H1 (cell line): ENCODE results near the gene DES. TPM values are rescaled to one million over a fixed set of nuclear protein-coding genes. Genes with fewer than 3 reads are reported as not detected.

Experiments
- CTCF ChIA-PET: fragments of 300-600 bp; sonication (Branson Sonifier 250); formaldehyde crosslinking; loops from one replicate; lab custom pipeline; 2021; ENCODE audit not compliant: partially characterized antibody; lab: Charles Lee
- POLR2A ChIA-PET: fragments of 300-600 bp; sonication (Branson Sonifier 250); formaldehyde crosslinking; loops from one replicate; lab custom pipeline; 2021; ENCODE audit warnings: inconsistent platforms; ENCODE audit not compliant: partially characterized antibody; lab: Charles Lee
- DNase-seq, 2 experiments: peaks; one replicate each; pipeline versions ENCODE4 v3.0.0 to v3.0.0-alpha.2; 2010 to 2022; ENCODE audit warnings: low spot score in 2 of 2, low read depth in 1 of 2, mixed read lengths in 1 of 2
- FAIRE-seq: peaks from 2 replicates; lab custom pipeline; 2011; peaks lifted over from hg19 to GRCh38; lab: Jason Lieb, UNC
- H2AFZ ChIP-seq: 2 replicates; pipeline ENCODE4 v1.8.1; 2012; ENCODE audit warnings: low read length, inconsistent platforms
- H2AK5ac ChIP-seq: 2 replicates; pipeline ENCODE4 v1.6.1; 2013; ENCODE audit warnings: low read depth, low read length
- H2BK120ac ChIP-seq: replicated peaks from 2 replicates; pipeline ENCODE3; 2013; ENCODE audit warnings: low read depth, low read length, inconsistent platforms
- H2BK12ac ChIP-seq: 2 replicates; pipeline ENCODE4 v1.6.1; 2013; ENCODE audit warnings: low read depth, low read length
- H2BK15ac ChIP-seq: 2 replicates; pipeline ENCODE4 v1.6.1; 2013; ENCODE audit warnings: low read length
- H2BK20ac ChIP-seq: 2 replicates; pipeline ENCODE4 v1.6.1; 2013; ENCODE audit warnings: low read length
- H2BK5ac ChIP-seq: 2 replicates; pipeline ENCODE4 v1.6.1; 2013; ENCODE audit warnings: low read depth, low read length
- H3K14ac ChIP-seq: 2 replicates; pipeline ENCODE4 v1.6.1; 2013; ENCODE audit warnings: inconsistent platforms; ENCODE audit not compliant: insufficient read length
- H3K18ac ChIP-seq: 2 replicates; pipeline ENCODE4 v1.6.1; 2013; ENCODE audit warnings: low read length; ENCODE audit errors: extremely low read depth
- H3K23ac ChIP-seq: 2 replicates; pipeline ENCODE4 v1.6.1; 2013; ENCODE audit warnings: inconsistent platforms; ENCODE audit not compliant: insufficient read length
- H3K23me2 ChIP-seq: 2 replicates; pipeline ENCODE4 v1.6.1; 2013; ENCODE audit warnings: low read depth, low read length
- H3K27ac ChIP-seq: 2 replicates; pipeline ENCODE4 v1.6.1; 2011; ENCODE audit warnings: low read depth, low read length, inconsistent platforms
- H3K27me3 ChIP-seq, 4 experiments: replicated peaks in 1 of 4; 1 replicate in 1 of 4; 2 replicates in 3 of 4; pipeline versions ENCODE4 v1.6.1 to v1.8.1; 2011 to 2013; ENCODE audit warnings: low read length in 3 of 4, mild to moderate bottlenecking in 3 of 4, inconsistent platforms in 2 of 4, mixed read lengths in 2 of 4, moderate library complexity in 1 of 4; ENCODE audit not compliant: control insufficient read depth in 3 of 4, insufficient read depth in 3 of 4; ENCODE audit errors: extremely low read depth in 1 of 4
- H3K36me3 ChIP-seq, 4 experiments: 2 replicates each; pipeline versions ENCODE4 v1.6.1 to v1.8.1; 2011 to 2013; ENCODE audit warnings: mild to moderate bottlenecking in 4 of 4, low read length in 3 of 4, moderate library complexity in 2 of 4, control low read depth in 1 of 4, inconsistent platforms in 1 of 4; ENCODE audit not compliant: insufficient read depth in 4 of 4, control insufficient read depth in 2 of 4
- H3K4ac ChIP-seq: replicated peaks from 2 replicates; pipeline ENCODE3; 2013; ENCODE audit warnings: low read length, low read depth, mixed read lengths, inconsistent platforms; ENCODE audit not compliant: insufficient read length
- H3K4me1 ChIP-seq, 4 experiments: replicated peaks in 1 of 4; 1 replicate in 1 of 4; 2 replicates in 3 of 4; pipeline versions ENCODE4 v1.6.1 to v1.8.1; 2011 to 2013; ENCODE audit warnings: low read length in 3 of 4, inconsistent platforms in 2 of 4, mixed read lengths in 1 of 4; ENCODE audit not compliant: insufficient read depth in 4 of 4, control insufficient read depth in 3 of 4
- H3K4me2 ChIP-seq, 2 experiments: 2 replicates each; pipeline versions ENCODE4 v1.6.1 to v1.8.1; 2011 to 2013; ENCODE audit warnings: low read depth in 2 of 2, low read length in 2 of 2, control low read depth in 1 of 2, inconsistent platforms in 1 of 2, mild to moderate bottlenecking in 1 of 2; ENCODE audit not compliant: insufficient read depth in 1 of 2
- H3K4me3 ChIP-seq, 4 experiments: fragments of 200-600, 300-600 bp in 1 of 4; sonication (generic), shearing (Covaris generic), sonication (Bioruptor Twin) in 1 of 4; 2 replicates each; pipeline versions ENCODE4 v1.5.1 to v1.8.1; 2011 to 2016; ENCODE audit warnings: low read length in 4 of 4, low read depth in 3 of 4, control low read depth in 2 of 4, inconsistent platforms in 2 of 4, mild to moderate bottlenecking in 2 of 4, mixed read lengths in 1 of 4, moderate library complexity in 1 of 4; ENCODE audit not compliant: insufficient read depth in 2 of 4; ENCODE audit errors: extremely low read depth in 1 of 4
- H3K56ac ChIP-seq: replicated peaks from 2 replicates; pipeline ENCODE3; 2013; ENCODE audit warnings: low read depth, mild to moderate bottlenecking, mixed read lengths, low read length, inconsistent platforms; ENCODE audit not compliant: insufficient read length
- H3K79me1 ChIP-seq: 2 replicates; pipeline ENCODE4 v1.6.1; 2013; ENCODE audit warnings: low read depth, low read length, control low read depth
- H3K79me2 ChIP-seq, 2 experiments: 2 replicates each; pipeline versions ENCODE4 v1.6.1 to v1.8.1; 2012 to 2013; ENCODE audit warnings: low read length in 2 of 2, mild to moderate bottlenecking in 2 of 2, inconsistent platforms in 1 of 2; ENCODE audit not compliant: insufficient read depth in 2 of 2, control insufficient read depth in 1 of 2
- H3K9ac ChIP-seq, 4 experiments: replicated peaks in 1 of 4; 1 replicate in 1 of 4; 2 replicates in 3 of 4; pipeline versions ENCODE4 v1.6.1 to v1.8.1; 2011 to 2013; ENCODE audit warnings: low read depth in 3 of 4, low read length in 3 of 4, control low read depth in 2 of 4, mild to moderate bottlenecking in 2 of 4, moderate library complexity in 2 of 4, inconsistent platforms in 1 of 4; ENCODE audit errors: extremely low read depth in 1 of 4
- H3K9me3 ChIP-seq, 2 experiments: 2 replicates each; pipeline versions ENCODE4 v1.6.1 to v1.8.1; 2012 to 2013; ENCODE audit warnings: mild to moderate bottlenecking in 2 of 2, moderate library complexity in 2 of 2, control low read depth in 1 of 2, inconsistent platforms in 1 of 2, low read depth in 1 of 2, low read length in 1 of 2, mixed read lengths in 1 of 2; ENCODE audit not compliant: insufficient read depth in 2 of 2
- H4K20me1 ChIP-seq, 2 experiments: replicated peaks in 1 of 2; 2 replicates each; pipeline versions ENCODE3 to v1.8.1; 2011 to 2013; ENCODE audit warnings: inconsistent platforms in 2 of 2, low read length in 2 of 2, mild to moderate bottlenecking in 1 of 2; ENCODE audit not compliant: insufficient read depth in 2 of 2, control insufficient read depth in 1 of 2
- H4K5ac ChIP-seq: 2 replicates; pipeline ENCODE4 v1.6.1; 2013; ENCODE audit warnings: low read length, low read depth, mixed read lengths, inconsistent platforms; ENCODE audit not compliant: insufficient read length
- H4K8ac ChIP-seq: 2 replicates; pipeline ENCODE4 v1.8.0; 2013; ENCODE audit warnings: mild to moderate bottlenecking, moderate library complexity, low read length, inconsistent platforms; ENCODE audit not compliant: insufficient read depth; ENCODE audit errors: extremely low read depth
- H4K91ac ChIP-seq: replicated peaks from 2 replicates; pipeline ENCODE3; 2013; ENCODE audit warnings: low read length, mixed read lengths, inconsistent platforms; ENCODE audit not compliant: insufficient read length
- CREB1 ChIP-seq: IDR thresholded peaks from 2 replicates; pipeline ENCODE4 v1.6.1; 2012; ENCODE audit warnings: inconsistent platforms
- RAD21 ChIP-seq, 2 experiments: IDR thresholded peaks in 1 of 2; conservative IDR thresholded peaks in 1 of 2; 2 replicates each; pipeline ENCODE4 v1.6.1; 2011; ENCODE audit warnings: low read depth in 2 of 2, low read length in 2 of 2, improper control_type of control experiment in 1 of 2, inconsistent platforms in 1 of 2, mild to moderate bottlenecking in 1 of 2, moderate library complexity in 1 of 2
- whole genome bisulfite sequencing, 2 experiments: shearing (Covaris generic) in 1 of 2; methylation state at CpG; one replicate each; pipeline versions ENCODE4 v1.1.6 to v1.1.7; 2013 to 2015; ENCODE audit warnings: low lambda C conversion rate in 2 of 2, mixed read lengths in 2 of 2, inconsistent platforms in 1 of 2, low coverage in 1 of 2, missing lambda C conversion rate in 1 of 2; ENCODE audit not compliant: insufficient replicate concordance in 2 of 2, insufficient coverage in 1 of 2, insufficient read length in 1 of 2; ENCODE audit errors: extremely low coverage in 1 of 2, missing lambda C conversion rate in 1 of 2; 5-methylcytosine and 5-hydroxymethylcytosine counted together
- polyA plus RNA-seq, 7 experiments: library from polyadenylated mRNA; depleted of rRNA in 3 of 7; stranded (reverse) in 5 of 7; unstranded in 2 of 7; fragments of >200 nt in 5 of 7; fragments of 200-250 nt in 2 of 7; gene quantifications; 1 replicate in 5 of 7; 2 replicates in 1 of 7; 4 replicates in 1 of 7; pipeline versions ENCODE4 v1.2.1 to v1.2.3, GENCODE V29; 2011 to 2013; ENCODE audit warnings: missing spikeins in 2 of 7, mixed read lengths in 2 of 7
- total RNA-seq: library from RNA; stranded (reverse); fragmentation: NEBNext Ultra II Directional; extraction: Animal tissue kit (Norgen Biotek cat#: 25700); gene quantifications from 2 replicates; pipeline ENCODE4 v1.2.1, GENCODE V29; 2021
- TF ChIP-seq, protein P1 (sequence below), 3 experiments: IDR thresholded peaks; 1 replicate in 2 of 3; 2 replicates in 1 of 3; pipeline versions ENCODE4 v1.5.1 to v1.6.1; 2011; ENCODE audit warnings: low read length in 3 of 3, mild to moderate bottlenecking in 3 of 3, inconsistent platforms in 2 of 3, low read depth in 1 of 3, moderate library complexity in 1 of 3; ENCODE audit not compliant: insufficient read depth in 1 of 3; ENCODE audit errors: control extremely low read depth in 1 of 3

DES gene
- total and polyA plus RNA-seq, 2 of the 8 experiments (the other 6 are each of a cell fraction or from before 2014, with no cell fraction given) = 1.8 to 4.3 TPM

DNA sequence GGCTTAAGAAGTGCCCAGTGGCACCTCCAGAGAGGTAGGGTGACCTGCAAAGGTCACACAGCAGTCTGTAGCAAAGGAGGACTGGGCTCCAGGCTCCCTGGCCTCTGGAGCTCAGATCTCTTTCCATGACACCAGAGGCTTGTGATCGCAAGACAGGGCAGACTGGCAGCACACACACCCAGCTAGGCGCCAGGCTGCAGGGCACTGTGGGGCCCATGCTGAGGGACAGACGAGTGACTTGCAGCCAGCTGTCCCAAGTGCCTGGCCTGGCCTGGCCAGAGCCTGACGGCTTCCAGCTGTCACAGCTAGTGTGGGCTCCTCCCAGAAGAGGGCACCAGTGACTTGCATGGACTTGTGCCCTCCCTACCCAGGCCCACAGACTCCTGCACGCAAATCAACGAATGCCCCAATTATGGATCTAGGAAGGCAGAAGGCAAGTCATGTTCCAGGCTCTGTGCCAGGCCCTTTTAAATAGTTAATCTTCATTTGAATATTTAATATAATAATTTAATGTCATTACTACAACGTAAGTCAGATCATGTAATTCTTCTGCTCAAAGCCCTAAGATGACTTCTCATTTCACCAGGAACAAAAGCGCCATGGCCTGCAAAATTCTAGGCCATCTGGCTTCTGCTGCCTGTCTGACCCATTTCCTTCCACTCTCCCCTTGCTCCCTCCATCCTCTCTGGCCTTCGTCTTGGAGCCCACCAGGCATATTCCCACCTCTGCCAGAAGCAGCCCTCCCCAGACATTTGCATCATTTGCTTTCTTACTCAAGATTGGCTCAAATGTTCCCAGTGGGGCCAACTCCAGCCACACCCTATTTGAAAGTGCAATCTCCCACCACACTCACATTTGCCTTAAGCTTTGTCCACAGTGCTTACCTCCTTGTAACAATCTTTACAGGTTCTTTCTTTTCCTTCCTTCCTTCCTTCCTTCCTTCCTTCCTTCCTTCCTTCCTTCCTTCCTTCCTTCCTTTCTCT, 12.7 kb downstream of the DES start:
- Histone ChIP-seq H3K14ac (no peak overlapping the region), H3K18ac (no peak overlapping the region), H3K4ac (no peak overlapping the region), H2BK12ac (no peak overlapping the region; the same call in 1 of the 2 replicates), H3K4me3 (no peak overlapping the region), H3K27me3 (peaks cover 0 to 13% (median 10%) of the 10 kb centered on the region in 4 experiments; a peak in 6 of 7 replicates), H3K9me3 (no peaks in the 10 kb centered on the region), H3K36me3 (no peaks in the 10 kb centered on the region), H2AFZ (no peak overlapping the region), H3K23ac (no peak overlapping the region), H3K79me2 (no peaks in the 10 kb centered on the region), H3K4me2 (no peak overlapping the region), H3K23me2 (peaks cover 6% of the 10 kb centered on the region; the same call in 1 of the 2 replicates), H2BK5ac (peak overlapping the region; percentile 38; the same call in 1 of the 2 replicates), H2BK120ac (no peak overlapping the region), H4K91ac (no peak overlapping the region), H3K56ac (no peak overlapping the region), H3K27ac (no peak overlapping the region), H4K8ac (no peak overlapping the region), H2BK20ac (no peak overlapping the region), H4K5ac (no peak overlapping the region), H2BK15ac (0 out of 2 replicates have a peak overlapping the region, but pooled peaks have one; percentile 95), H4K20me1 (no peaks in the 10 kb centered on the region), H3K79me1 (no peaks in the 10 kb centered on the region), H3K4me1 (peaks cover 0 to 13% (median 7%) of the 10 kb centered on the region in 4 experiments; a peak in 5 of 7 replicates), H3K9ac (no peak overlapping the region), H2AK5ac (no peak overlapping the region)
- 78% methylated on average over 9 of the region's 9 CpGs; no CpG with 5 or more reads in 1 of the 2 experiments for WGBS, 2 experiments
- TF ChIP-seq, protein P1, sequence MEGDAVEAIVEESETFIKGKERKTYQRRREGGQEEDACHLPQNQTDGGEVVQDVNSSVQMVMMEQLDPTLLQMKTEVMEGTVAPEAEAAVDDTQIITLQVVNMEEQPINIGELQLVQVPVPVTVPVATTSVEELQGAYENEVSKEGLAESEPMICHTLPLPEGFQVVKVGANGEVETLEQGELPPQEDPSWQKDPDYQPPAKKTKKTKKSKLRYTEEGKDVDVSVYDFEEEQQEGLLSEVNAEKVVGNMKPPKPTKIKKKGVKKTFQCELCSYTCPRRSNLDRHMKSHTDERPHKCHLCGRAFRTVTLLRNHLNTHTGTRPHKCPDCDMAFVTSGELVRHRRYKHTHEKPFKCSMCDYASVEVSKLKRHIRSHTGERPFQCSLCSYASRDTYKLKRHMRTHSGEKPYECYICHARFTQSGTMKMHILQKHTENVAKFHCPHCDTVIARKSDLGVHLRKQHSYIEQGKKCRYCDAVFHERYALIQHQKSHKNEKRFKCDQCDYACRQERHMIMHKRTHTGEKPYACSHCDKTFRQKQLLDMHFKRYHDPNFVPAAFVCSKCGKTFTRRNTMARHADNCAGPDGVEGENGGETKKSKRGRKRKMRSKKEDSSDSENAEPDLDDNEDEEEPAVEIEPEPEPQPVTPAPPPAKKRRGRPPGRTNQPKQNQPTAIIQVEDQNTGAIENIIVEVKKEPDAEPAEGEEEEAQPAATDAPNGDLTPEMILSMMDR (IDR thresholded peaks at IDR 0.05; ENCODE audit: control extremely low read depth in 1 of 3, insufficient read depth in 1 of 3, low read depth in 1 of 3, low read length in 3 of 3) = peak; percentile 49 to 50 (median 49)
- peak; percentile 44 to 63 for TF ChIP-seq RAD21 (IDR thresholded peaks at IDR 0.05 in 1 of 2, conservative IDR thresholded peaks at IDR 0.05 in 1 of 2; ENCODE audit: low read depth in 2 of 2, low read length in 2 of 2)
- TF ChIP-seq CREB1 = no peak
- FAIRE-seq = no peak
- POLR2A ChIA-PET = interaction anchor here (0.6 to 0.8 kb wide), 3 partner anchors 11 to 82 kb away, joined by 3 read pairs; no protein-coding TSS in a partner anchor
- CTCF ChIA-PET = interaction anchor here (0.6 to 88.6 kb wide), 6 partner anchors 8 to 401 kb away, joined by 3 to 7248 read pairs (median 12); partner anchors contain the start of genes ASIC4, CHPF, DES and GMPPA
- no peak for DNase-seq
